ENCODE data around the gene PACS2. TPM values are rescaled to one million over a fixed set of nuclear protein-coding genes. Genes with fewer than 3 reads are reported as not detected.

PACS2 gene
- total and polyA plus RNA-seq, 2 donors (not counting 3 experiments of a cell fraction or from before 2014, with no cell fraction given): 52.7 to 86.3 TPM

GRCh38 chr14:105267820-105268548 is 46.6 kb upstream of the PACS2 start:
- FAIRE-seq (no peak), DNase-seq (ENCODE audit: low read depth, low spot score) (no peak)
- no TSS peak for BruUV-seq (replicated peaks)
- H3K4me1 ChIP-seq (ENCODE audit: control insufficient read depth, extremely low read depth, insufficient read depth, low read length): no peaks in the 10 kb centered on the region
- H3K9me3 ChIP-seq (replicated peaks; ENCODE audit: control insufficient read depth, insufficient read depth, low read length): no peaks in the 10 kb centered on the region
- no peak for TF ChIP-seq CTCF (IDR thresholded peaks at IDR 0.05; ENCODE audit: extremely low read depth in 1 of 2, insufficient read depth in 1 of 2, low read depth in 1 of 2, low read length in 2 of 2)
- no peak for TF ChIP-seq POLR2A (IDR thresholded peaks at IDR 0.05; ENCODE audit: low read depth, low read length)
- TF ChIP-seq GATA2 (IDR thresholded peaks at IDR 0.05; ENCODE audit: insufficient read depth, insufficient read length, low read depth, low read length): no peak
- TF ChIP-seq FOS (IDR thresholded peaks at IDR 0.05; ENCODE audit: borderline replicate concordance, insufficient read depth, low read length): no peak
- TF ChIP-seq MAX (IDR thresholded peaks at IDR 0.05; ENCODE audit: insufficient read depth, insufficient read length): no peak
- TF ChIP-seq POLR2AphosphoS5 (IDR thresholded peaks at IDR 0.05; ENCODE audit: insufficient read depth, low read depth, low read length): no peak
- TF ChIP-seq MYC (IDR thresholded peaks at IDR 0.05; ENCODE audit: low read depth, low read length): no peak
- H3K9ac ChIP-seq (replicated peaks; ENCODE audit: extremely low read depth, insufficient read depth, low read length): no peak overlapping the region
- ChIA-PET CTCF (interaction anchor here (0.9 to 1.8 kb wide), 2 partner anchors 84 to 178 kb away, joined by 3 to 6 read pairs; no protein-coding TSS in a partner anchor), POLR2A (no interaction called here)
- H3K27me3 ChIP-seq (ENCODE audit: control insufficient read depth in 2 of 2, insufficient read depth in 2 of 2, low read length in 2 of 2): no peaks in the 10 kb centered on the region
- H3K79me2 ChIP-seq (ENCODE audit: control insufficient read depth, insufficient read depth, low read length): peaks cover 2% of the 10 kb centered on the region
- no peak overlapping the region for H3K27ac ChIP-seq (ENCODE audit: insufficient read depth, low read depth, low read length)
- H3K9me1 ChIP-seq (replicated peaks; ENCODE audit: control insufficient read depth, extremely low read depth, insufficient read depth, low read length): no peaks in the 10 kb centered on the region
- H4K20me1 ChIP-seq (replicated peaks; ENCODE audit: control insufficient read depth, extremely low read depth, insufficient read depth, low read length): no peaks in the 10 kb centered on the region
- no peak overlapping the region for H2AFZ ChIP-seq (ENCODE audit: low read depth, low read length)
- intact Hi-C loops (cut with micrococcal nuclease): no loop called here
- dilution Hi-C loops (cut with MboI; ENCODE audit: extremely low pct_ligation_motif_present, low sequenced_read_pairs): no loop called here
- no peak overlapping the region for H3K4me3 ChIP-seq (replicated peaks in 1 of 3; ENCODE audit: insufficient read depth in 1 of 3, low read depth in 1 of 3, low read length in 3 of 3)
- peaks cover 0 to 5% of the 10 kb centered on the region in 2 experiments for H3K36me3 ChIP-seq (ENCODE audit: control insufficient read depth in 2 of 2, extremely low read depth in 1 of 2, insufficient read depth in 2 of 2, low read length in 2 of 2)
- H3K4me2 ChIP-seq (ENCODE audit: insufficient read depth, low read length): no peak overlapping the region
